Activated T-helper 17 cell treated with anti-CD3 and anti-CD28 coated beads, Interleukin-2, amount 50 U/mL, for 72 hours (primary cell): ENCODE data around the gene SOAT2. TPM values are rescaled to one million over a fixed set of nuclear protein-coding genes. Genes with fewer than 3 reads are reported as not detected.
"Not testable (repeated sequence)": the region's sequence is repeated elsewhere in the genome, so short reads cannot be mapped to it uniquely, and the experiment has no call there.

ENCODE experiments used
- ATAC-seq: fragments of 150-1000 bp; cut with Tn5 transposase; replicated peaks from 2 replicates; pipeline ENCODE4 v1.10.0; 2021; ENCODE audit warnings: mild to moderate bottlenecking, moderate library complexity
- H3K27ac Mint-ChIP-seq: one replicate; pipeline ENCODE4 v1.8.0; 2022; ENCODE audit warnings: mixed read lengths
- H3K27me3 Mint-ChIP-seq: one replicate; pipeline ENCODE4 v1.8.0; 2022; ENCODE audit warnings: mixed read lengths
- H3K36me3 Mint-ChIP-seq: one replicate; pipeline ENCODE4 v1.8.0; 2022; ENCODE audit warnings: low read depth, mild to moderate bottlenecking, mixed read lengths
- H3K4me1 Mint-ChIP-seq: one replicate; pipeline ENCODE4 v1.8.0; 2022; ENCODE audit warnings: mixed read lengths
- H3K4me3 Mint-ChIP-seq: one replicate; pipeline ENCODE4 v1.8.0; 2022; ENCODE audit warnings: mild to moderate bottlenecking, mixed read lengths
- H3K9me3 Mint-ChIP-seq: one replicate; pipeline ENCODE4 v1.8.0; 2022; ENCODE audit warnings: mixed read lengths
- total RNA-seq, 2 donors: library from RNA; stranded (reverse); gene quantifications; one replicate each; pipeline ENCODE4 v1.2.3, GENCODE V29; 2022

Gene SOAT2
- total RNA-seq, 2 donors from 2014 or later: 0.28 to 1.1 TPM

DNA sequence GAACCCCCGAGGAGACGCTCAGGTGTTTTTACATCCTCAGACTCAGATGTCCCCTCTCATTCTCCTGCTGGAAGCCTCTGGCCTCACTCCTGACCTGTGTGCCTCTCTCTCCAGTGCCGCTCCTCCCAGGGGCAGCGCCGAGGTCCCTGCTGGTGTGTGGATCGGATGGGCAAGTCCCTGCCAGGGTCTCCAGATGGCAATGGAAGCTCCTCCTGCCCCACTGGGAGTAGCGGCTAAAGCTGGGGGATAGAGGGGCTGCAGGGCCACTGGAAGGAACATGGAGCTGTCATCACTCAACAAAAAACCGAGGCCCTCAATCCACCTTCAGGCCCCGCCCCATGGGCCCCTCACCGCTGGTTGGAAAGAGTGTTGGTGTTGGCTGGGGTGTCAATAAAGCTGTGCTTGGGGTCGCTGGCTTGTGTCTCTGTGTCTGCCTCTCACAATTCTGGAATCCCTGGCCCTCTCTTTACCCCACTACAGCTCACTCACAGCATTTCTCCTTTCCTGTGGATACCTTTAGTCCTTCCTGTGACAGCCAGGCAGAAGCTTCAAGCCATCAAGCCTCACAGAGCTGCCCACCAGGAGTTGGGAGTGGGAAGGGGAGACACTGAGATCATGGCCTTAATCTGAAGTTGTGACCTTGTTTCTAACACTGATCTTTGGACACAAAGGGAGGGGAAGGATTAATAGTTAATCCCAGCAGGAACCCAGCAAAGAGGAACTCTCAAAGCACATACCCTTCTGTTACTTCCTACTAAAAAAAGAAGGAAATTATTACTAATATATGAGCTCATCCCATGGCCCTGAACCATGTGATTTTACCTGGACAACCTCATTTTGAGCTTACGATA is 1.1 kb upstream of the SOAT2 start:
- peak overlapping the region; percentile 72 for H3K4me3 Mint-ChIP-seq
- peak overlapping the region; percentile 91 for H3K27ac Mint-ChIP-seq
- no peaks in the 10 kb centered on the region for H3K36me3 Mint-ChIP-seq
- H3K4me1 Mint-ChIP-seq: peaks cover 29% of the 10 kb centered on the region
- ATAC-seq: no peak
- H3K27me3 Mint-ChIP-seq: peaks cover 1% of the 10 kb centered on the region
- no peaks in the 10 kb centered on the region for H3K9me3 Mint-ChIP-seq

DNA sequence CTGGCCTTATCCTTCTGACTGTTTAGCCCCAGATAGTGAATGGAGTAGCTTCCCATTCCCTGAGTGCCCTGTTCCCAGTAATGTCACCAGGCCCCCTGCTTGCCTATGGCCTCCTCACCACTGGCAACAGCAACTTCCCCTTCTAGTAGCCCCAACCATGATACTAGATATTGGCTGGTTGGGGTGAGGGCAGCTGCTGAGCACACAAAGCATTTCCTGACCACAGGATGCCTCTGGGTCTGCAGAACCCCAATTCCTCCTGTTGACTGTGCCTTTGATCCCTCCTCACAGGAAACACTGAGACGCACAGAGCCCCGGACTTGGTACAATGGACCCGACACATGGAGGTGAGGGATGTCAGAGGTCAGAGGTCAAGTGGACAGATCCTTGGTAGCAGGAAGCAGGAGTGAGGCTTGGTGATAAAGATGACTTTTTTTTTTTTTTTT is 597 bp downstream of the SOAT2 start:
- H3K9me3 Mint-ChIP-seq: no peaks in the 10 kb centered on the region
- peaks cover 17% of the 10 kb centered on the region for H3K4me1 Mint-ChIP-seq
- no peaks in the 10 kb centered on the region for H3K27me3 Mint-ChIP-seq
- H3K36me3 Mint-ChIP-seq: no peaks in the 10 kb centered on the region
- peak overlapping the region; percentile 17 for H3K4me3 Mint-ChIP-seq
- H3K27ac Mint-ChIP-seq: peak overlapping the region; percentile 35
- no peak for ATAC-seq

DNA sequence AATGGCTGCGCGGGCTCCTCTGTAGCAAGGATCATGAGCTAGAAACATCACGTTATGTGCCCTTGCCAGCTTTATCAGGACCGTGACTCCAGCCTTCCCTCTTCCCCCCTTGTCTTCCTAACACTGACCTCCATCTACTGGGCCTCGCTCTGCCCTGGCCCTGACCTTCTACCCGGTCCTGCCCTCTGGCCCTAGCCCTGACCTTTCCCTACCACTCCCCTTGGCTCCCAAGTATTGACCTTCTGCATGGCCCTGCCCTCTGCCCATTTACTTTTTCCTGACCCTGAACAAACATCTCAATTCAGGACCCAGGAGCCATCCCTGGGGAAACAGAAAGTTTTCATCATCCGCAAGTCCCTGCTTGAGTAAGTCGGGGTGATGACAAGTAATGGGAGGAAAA is 2.0 kb downstream of the SOAT2 start:
- Mint-ChIP-seq H3K36me3 (no peaks in the 10 kb centered on the region), H3K27ac (no peak overlapping the region), H3K4me3 (no peak overlapping the region), H3K27me3 (no peaks in the 10 kb centered on the region), H3K4me1 (peaks cover 11% of the 10 kb centered on the region), H3K9me3 (no peaks in the 10 kb centered on the region)
- ATAC-seq: no peak

DNA sequence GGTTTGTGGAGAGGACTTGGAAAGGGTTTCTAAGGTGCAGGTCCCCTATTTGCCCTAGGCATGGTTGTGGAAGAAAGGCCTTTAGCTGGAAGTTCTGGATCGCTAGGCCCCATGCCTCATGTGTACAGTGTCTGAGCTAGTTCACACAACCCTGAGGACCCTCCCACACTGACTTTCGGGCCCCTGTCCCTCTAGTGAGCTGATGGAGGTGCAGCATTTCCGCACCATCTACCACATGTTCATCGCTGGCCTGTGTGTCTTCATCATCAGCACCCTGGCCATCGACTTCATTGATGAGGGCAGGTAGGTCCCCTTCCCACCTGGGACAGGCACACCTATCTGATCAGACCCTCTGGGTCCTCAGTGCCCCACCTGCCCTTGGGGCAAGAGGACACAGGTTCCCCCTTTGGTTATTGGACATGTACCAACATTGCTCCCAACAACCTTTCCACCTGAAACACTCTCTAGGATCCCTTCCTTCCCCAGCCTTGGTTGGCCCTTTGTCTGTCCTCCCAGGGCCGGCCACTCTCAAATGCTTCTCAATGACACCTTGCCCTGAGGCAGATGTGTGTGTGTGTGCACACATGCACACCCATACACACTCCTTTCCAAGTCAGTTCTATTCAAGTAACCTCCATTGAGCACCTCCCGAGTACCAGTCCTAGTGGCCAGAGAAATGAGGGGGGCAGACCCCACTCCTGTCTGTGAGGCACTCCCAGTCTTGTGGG is 2.6 kb downstream of the SOAT2 start:
- H3K27me3 Mint-ChIP-seq: no peaks in the 10 kb centered on the region
- H3K36me3 Mint-ChIP-seq: no peaks in the 10 kb centered on the region
- H3K4me1 Mint-ChIP-seq: peaks cover 11% of the 10 kb centered on the region
- no peak overlapping the region for H3K4me3 Mint-ChIP-seq
- no peak for ATAC-seq
- no peaks in the 10 kb centered on the region for H3K9me3 Mint-ChIP-seq
- no peak overlapping the region for H3K27ac Mint-ChIP-seq

DNA sequence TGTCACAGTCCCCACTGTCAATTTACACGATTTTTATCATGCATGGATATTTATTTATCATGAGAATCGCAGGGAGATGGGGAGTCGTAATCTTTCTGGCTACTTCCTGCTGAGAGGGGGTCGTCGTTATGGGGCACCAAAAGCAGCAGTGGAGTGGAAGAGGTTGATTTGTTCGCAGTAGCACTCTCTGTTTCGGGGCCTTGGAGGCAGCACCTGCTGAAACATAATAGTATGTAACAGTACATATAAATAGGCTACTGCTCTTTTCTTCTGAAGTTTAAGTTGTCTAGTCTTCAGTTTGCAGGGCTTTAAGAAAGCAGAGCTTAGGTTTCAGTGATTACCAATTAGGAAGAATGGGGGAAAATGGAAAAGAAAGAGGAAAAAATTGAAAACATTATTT is 3.8 kb downstream of the SOAT2 start:
- Mint-ChIP-seq H3K36me3 (no peaks in the 10 kb centered on the region), H3K27me3 (no peaks in the 10 kb centered on the region), H3K27ac (no peak overlapping the region), H3K9me3 (no peaks in the 10 kb centered on the region), H3K4me1 (peaks cover 11% of the 10 kb centered on the region), H3K4me3 (no peak overlapping the region)
- ATAC-seq: no peak

DNA sequence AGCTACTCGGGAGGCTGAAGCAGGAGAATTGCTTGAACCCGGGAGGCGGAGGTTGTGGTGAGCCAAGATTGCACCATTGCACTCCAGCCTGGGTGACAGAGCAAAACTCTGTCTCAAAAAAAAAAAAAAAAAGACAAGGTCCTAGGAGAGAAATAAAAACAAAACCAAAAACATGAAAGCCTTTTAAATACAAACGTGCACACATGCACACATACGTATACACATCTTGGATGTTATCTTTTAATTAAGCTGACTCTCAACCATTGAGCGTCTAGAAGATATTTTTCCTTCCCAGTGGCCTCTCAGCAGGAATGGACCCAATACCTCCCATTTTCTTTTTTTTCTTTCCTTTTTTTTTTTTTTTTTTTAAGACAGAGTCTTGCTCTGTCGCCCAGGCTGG is 9.1 kb downstream of the SOAT2 start:
- H3K36me3 Mint-ChIP-seq: not testable (repeated sequence)

DNA sequence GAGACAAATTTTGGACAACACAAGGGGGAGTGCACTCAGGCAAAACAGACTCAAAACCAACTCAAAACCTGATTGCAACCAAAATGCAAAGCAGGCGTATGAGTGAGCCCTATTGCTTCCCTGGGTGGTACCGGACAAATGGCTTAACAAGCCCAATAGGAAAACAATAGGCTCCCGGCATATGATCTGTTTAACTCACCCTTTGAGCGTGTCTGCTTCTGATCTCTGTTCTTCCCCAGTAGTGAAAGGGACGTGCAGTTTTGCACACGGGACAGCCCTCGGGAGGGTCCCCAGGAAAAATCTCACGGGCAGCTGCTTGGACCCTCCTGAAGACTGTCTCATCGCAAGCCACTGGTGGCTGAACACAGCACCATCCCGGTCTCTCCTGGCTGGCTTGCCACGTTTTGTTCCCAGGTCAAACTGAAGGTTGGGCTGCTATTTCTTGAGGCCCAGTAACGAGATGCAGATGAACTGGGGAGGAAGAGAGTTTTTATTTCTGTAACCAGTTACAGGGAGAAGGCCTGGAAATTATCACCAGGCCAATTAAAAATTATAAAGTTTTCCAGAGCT is 9.9 kb downstream of the SOAT2 start:
- Mint-ChIP-seq H3K27ac (no peak overlapping the region), H3K4me3 (no peak overlapping the region), H3K36me3 (no peaks in the 10 kb centered on the region), H3K4me1 (no peaks in the 10 kb centered on the region), H3K9me3 (no peaks in the 10 kb centered on the region), H3K27me3 (no peaks in the 10 kb centered on the region)
- ATAC-seq: no peak

More for the DNA sequence above, 9.1 kb downstream of the SOAT2 start:
- H3K27me3 Mint-ChIP-seq, ATAC-seq, H3K27ac Mint-ChIP-seq, H3K4me1 Mint-ChIP-seq, H3K4me3 Mint-ChIP-seq, H3K9me3 Mint-ChIP-seq: not testable (repeated sequence)

DNA sequence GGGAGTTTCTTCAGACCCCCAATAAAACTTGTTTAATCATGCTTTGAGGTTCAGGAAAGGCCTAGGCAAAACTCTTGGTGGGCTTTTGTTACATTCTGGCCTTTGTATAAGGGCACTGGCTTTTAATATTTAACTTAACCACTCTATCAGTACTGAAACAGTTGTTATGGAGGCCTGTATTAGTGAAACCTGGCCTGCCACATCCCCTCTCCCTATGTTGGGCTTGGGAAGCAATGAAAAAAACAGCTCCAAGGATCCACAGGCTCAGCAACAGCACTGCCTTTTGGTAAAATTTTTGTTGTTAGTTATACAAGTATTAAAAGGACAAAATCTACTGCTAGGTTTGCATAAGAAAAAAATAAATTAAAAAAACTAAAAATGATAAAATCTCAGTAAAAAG is 10.7 kb downstream of the SOAT2 start:
- Mint-ChIP-seq H3K4me3 (no peak overlapping the region), H3K36me3 (no peaks in the 10 kb centered on the region), H3K4me1 (no peaks in the 10 kb centered on the region), H3K27ac (no peak overlapping the region), H3K9me3 (no peaks in the 10 kb centered on the region), H3K27me3 (no peaks in the 10 kb centered on the region)
- ATAC-seq: no peak

DNA sequence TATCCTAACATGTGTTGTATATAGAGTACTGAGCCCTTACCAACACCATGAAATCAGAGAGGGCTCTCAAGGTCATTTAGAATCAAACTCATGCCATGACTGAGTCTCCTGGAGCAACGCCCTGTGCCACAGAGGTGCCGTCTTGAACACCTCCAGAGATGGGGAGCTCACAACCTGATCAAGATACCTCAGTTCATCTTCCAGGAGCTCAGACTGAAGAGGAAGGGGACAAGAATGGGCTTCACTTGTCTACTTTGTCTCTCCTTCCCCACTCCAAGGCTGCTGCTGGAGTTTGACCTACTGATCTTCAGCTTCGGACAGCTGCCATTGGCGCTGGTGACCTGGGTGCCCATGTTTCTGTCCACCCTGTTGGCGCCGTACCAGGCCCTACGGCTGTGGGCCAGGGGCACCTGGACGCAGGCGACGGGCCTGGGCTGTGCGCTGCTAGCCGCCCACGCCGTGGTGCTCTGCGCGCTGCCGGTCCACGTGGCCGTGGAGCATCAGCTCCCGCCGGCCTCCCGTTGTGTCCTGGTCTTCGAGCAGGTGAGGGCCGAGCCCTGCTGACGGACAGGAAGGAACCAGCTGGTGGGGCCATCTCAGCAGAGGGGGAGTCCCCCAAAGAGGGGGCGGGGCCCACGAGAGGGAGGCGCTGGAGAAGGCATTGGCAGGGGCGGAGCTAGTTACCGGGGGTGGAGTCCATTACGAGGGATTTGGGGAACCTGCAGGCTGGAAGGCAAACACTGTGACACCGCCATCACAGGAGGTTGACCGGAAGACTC is 12.0 kb downstream of the SOAT2 start:
- H3K4me3 Mint-ChIP-seq: no peak overlapping the region
- no peak for ATAC-seq
- no peaks in the 10 kb centered on the region for H3K9me3 Mint-ChIP-seq
- no peaks in the 10 kb centered on the region for H3K4me1 Mint-ChIP-seq
- no peaks in the 10 kb centered on the region for H3K36me3 Mint-ChIP-seq
- no peak overlapping the region for H3K27ac Mint-ChIP-seq
- no peaks in the 10 kb centered on the region for H3K27me3 Mint-ChIP-seq

DNA sequence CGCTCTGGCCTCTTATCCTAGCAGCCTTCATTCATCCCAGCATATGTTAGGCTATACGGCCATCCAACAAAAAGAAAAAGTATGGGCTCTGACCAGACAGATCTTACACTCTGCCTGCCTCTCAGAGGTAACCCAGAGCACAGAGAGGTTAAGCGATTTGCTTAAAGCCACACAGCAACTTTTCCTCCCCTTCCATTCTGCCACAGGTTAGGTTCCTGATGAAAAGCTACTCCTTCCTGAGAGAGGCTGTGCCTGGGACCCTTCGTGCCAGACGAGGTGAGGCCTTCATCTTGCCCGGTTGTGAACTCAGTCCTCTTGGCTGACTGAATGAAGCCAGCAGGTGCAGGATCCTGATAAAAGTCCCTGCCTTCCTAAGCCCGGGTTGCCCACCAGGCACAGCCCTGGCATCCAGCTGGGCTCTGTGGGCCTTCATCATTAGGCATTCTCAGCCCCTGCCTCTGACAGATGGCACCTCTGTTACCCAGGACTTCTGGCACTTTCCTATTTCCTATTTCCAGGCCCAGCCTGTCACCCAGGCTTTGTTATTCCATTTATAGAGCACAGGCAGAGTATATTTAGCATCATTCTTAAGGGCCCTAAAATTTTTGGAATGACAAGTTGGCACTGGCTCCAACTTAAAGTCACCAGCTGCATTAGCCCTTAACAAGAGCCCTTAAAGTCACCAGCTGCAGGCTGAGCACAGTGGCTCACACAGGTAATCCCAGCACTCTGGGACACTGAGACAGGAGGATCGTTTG is 12.8 kb downstream of the SOAT2 start:
- Mint-ChIP-seq H3K4me1 (no peaks in the 10 kb centered on the region), H3K4me3 (no peak overlapping the region), H3K9me3 (no peaks in the 10 kb centered on the region), H3K36me3 (no peaks in the 10 kb centered on the region), H3K27ac (no peak overlapping the region), H3K27me3 (no peaks in the 10 kb centered on the region)
- no peak for ATAC-seq

DNA sequence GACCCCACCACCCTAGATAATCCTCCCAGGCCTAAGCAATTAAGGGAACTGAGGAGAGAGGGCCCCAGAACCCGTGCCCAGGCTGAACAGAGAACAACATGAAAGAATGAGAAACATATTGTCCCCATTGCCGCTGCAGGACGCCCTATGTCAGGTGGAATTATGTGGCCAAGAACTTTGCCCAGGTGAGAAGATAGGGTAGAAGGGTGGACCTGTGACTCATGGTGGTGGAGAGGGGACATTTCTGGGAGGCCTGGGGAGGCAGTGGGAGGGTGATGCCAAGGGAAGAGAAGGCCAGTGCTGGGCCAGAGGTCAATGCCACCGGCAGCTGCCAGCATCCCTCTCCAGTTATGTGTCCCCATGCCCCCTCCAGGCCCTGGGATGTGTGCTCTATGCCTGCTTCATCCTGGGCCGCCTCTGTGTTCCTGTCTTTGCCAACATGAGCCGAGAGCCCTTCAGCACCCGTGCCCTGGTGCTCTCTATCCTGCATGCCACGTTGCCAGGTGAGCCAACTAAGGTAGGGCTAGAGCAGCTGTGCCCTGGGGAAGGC is 15.5 kb downstream of the SOAT2 start:
- H3K27me3 Mint-ChIP-seq: no peaks in the 10 kb centered on the region
- no peak for ATAC-seq
- no peak overlapping the region for H3K4me3 Mint-ChIP-seq
- H3K9me3 Mint-ChIP-seq: no peaks in the 10 kb centered on the region
- H3K27ac Mint-ChIP-seq: peak overlapping the region; percentile 9
- no peaks in the 10 kb centered on the region for H3K4me1 Mint-ChIP-seq
- no peaks in the 10 kb centered on the region for H3K36me3 Mint-ChIP-seq

DNA sequence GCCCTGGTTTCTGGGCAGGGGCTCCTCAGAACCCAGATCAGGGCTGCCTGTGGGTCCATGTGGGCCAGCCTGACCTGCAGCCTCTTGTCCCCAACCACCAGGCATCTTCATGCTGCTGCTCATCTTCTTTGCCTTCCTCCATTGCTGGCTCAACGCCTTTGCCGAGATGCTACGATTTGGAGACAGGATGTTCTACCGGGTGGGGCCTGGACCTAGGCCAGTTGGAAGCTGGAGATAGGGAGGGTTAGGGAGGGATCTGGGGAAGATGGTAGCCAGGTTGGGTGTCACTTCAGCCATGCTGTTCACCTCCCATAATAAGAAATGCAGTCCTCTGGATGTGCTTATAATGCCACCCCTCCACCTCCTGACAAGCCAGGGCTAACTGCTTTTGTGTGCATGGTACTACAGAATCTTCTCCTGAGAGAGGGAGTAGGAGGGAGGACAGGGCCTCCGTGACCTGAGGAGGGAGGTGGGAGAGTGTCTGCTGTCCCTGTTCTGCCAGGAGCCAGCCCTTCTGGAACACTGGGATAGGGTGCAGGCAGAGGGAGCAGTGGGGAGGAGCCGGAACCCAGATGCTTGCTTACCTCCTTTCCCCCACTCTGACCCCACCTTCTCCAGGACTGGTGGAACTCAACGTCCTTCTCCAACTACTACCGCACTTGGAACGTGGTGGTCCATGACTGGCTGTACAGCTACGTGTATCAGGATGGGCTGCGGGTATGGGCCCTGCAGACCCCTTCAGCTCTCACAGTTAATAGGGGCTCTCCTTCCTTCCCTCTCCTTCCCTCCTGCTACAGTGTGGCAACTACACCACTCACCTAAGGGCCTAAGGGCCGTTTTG is 17.6 kb downstream of the SOAT2 start:
- ATAC-seq: no peak
- H3K27me3 Mint-ChIP-seq: no peaks in the 10 kb centered on the region
- H3K9me3 Mint-ChIP-seq: no peaks in the 10 kb centered on the region
- H3K27ac Mint-ChIP-seq: no peak overlapping the region
- H3K36me3 Mint-ChIP-seq: no peaks in the 10 kb centered on the region
- no peak overlapping the region for H3K4me3 Mint-ChIP-seq
- H3K4me1 Mint-ChIP-seq: no peaks in the 10 kb centered on the region

DNA sequence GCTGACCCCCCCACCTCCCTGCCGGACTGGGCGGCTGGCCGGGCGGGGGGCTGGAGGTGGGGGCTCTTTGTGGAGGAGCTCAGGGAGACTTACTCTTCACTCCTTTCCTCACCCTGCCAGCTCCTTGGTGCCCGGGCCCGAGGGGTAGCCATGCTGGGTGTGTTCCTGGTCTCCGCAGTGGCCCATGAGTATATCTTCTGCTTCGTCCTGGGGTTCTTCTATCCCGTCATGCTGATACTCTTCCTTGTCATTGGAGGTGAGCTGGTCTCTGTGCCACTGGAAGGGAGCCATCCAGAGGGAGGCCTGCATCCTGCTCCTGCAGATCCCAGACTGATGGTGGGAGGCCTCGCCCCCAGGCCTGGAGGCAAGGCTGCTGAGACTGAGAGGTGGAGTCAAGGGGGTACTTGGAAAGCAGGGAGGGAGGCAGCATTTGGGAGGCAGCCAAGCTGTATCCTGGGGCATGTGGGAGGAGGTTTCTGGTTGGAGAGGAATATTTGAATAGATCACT is 19.7 kb downstream of the SOAT2 start:
- ATAC-seq: no peak
- Mint-ChIP-seq H3K4me1 (peaks cover 5% of the 10 kb centered on the region), H3K36me3 (no peaks in the 10 kb centered on the region), H3K27ac (no peak overlapping the region), H3K27me3 (no peaks in the 10 kb centered on the region), H3K9me3 (no peaks in the 10 kb centered on the region), H3K4me3 (no peak overlapping the region)
